Measurements from ENCODE around the gene KIF7. TPM values are rescaled to one million over a fixed set of nuclear protein-coding genes. Genes with fewer than 3 reads are reported as not detected.

Gene KIF7
- total RNA-seq, 1 experiment from 2014 or later, result 8.2 TPM

- ChIA-PET POLR2A (no interaction called here), CTCF (interaction anchor here (0.6 kb wide), 2 partner anchors 90 to 456 kb away, joined by 3 to 4 read pairs; partner anchors contain the start of gene IDH2)
- H3K9me3 Mint-ChIP-seq (ENCODE audit: unreplicated experiment), result no peaks in the 10 kb centered on the region
- Histone ChIP-seq H3K9me3 (no peaks in the 10 kb centered on the region), H3K27me3 (replicated peaks; ENCODE audit: control insufficient read depth, insufficient read depth, low read length) (no peaks in the 10 kb centered on the region), H3K36me3 (ENCODE audit: control insufficient read depth, insufficient read depth, low read length) (no peaks in the 10 kb centered on the region), H3K4me1 (no peaks in the 10 kb centered on the region), H3K4me3 (ENCODE audit: low read depth, low read length) (no peak overlapping the region)
- TF ChIP-seq, protein P1, sequence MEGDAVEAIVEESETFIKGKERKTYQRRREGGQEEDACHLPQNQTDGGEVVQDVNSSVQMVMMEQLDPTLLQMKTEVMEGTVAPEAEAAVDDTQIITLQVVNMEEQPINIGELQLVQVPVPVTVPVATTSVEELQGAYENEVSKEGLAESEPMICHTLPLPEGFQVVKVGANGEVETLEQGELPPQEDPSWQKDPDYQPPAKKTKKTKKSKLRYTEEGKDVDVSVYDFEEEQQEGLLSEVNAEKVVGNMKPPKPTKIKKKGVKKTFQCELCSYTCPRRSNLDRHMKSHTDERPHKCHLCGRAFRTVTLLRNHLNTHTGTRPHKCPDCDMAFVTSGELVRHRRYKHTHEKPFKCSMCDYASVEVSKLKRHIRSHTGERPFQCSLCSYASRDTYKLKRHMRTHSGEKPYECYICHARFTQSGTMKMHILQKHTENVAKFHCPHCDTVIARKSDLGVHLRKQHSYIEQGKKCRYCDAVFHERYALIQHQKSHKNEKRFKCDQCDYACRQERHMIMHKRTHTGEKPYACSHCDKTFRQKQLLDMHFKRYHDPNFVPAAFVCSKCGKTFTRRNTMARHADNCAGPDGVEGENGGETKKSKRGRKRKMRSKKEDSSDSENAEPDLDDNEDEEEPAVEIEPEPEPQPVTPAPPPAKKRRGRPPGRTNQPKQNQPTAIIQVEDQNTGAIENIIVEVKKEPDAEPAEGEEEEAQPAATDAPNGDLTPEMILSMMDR (IDR thresholded peaks at IDR 0.05; ENCODE audit: insufficient read depth in 1 of 2, low read depth in 1 of 2, low read length in 1 of 2, severe bottlenecking in 1 of 2, unreplicated experiment in 1 of 2), result no peak
- no peak for DNase-seq
- intact Hi-C loops (cut with micrococcal nuclease; ENCODE audit: unreplicated experiment), result no loop called here
- peaks cover 8% of the 10 kb centered on the region for H3K36me3 Mint-ChIP-seq (ENCODE audit: insufficient read depth, unreplicated experiment)
- no peaks in the 10 kb centered on the region for H3K4me1 Mint-ChIP-seq (ENCODE audit: low read depth, unreplicated experiment)
- BruUV-seq (replicated peaks), result no TSS peak
- H3K27ac Mint-ChIP-seq (ENCODE audit: unreplicated experiment), result no peak overlapping the region
- no peaks in the 10 kb centered on the region for H3K27me3 Mint-ChIP-seq (ENCODE audit: insufficient read depth, unreplicated experiment)
- H3K4me3 Mint-ChIP-seq (ENCODE audit: unreplicated experiment), result no peak overlapping the region
Observed at GRCh38 chr15:89646416-89647141, 8.7 kb downstream of the KIF7 start.

DNA sequence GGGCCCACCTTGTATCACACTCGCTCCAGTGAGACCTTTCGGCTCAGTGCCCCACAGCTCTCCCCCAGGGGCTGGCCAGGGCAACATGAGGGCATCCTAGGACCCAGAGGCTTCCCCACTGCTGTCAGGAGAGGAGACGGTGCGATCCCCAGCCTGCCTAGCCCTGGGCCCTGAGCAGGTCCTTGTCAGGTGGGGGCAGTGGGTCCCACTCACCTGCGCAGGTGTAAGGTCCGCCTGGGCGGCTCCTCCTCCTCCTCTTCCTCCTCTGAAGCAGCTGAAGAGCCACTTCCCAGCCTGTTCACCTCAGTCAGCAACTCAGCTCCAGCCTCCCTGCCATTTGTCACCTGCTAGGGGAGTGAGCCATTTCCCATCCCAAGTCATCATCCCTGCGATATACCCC, 9.6 kb downstream of the KIF7 start:
- H3K36me3 Mint-ChIP-seq (ENCODE audit: insufficient read depth, unreplicated experiment), result peaks cover 8% of the 10 kb centered on the region
- no peak overlapping the region for H3K4me3 ChIP-seq (ENCODE audit: low read depth, low read length)
- DNase-seq, result no peak
- CTCF ChIA-PET, result interaction anchor here (0.6 kb wide), 1 partner anchor 457 kb away, joined by 3 read pairs; the partner anchor contains the start of gene IDH2
- H3K27me3 ChIP-seq (replicated peaks; ENCODE audit: control insufficient read depth, insufficient read depth, low read length), result no peaks in the 10 kb centered on the region
- no peak overlapping the region for H3K27ac Mint-ChIP-seq (ENCODE audit: unreplicated experiment)
- intact Hi-C loops (cut with micrococcal nuclease; ENCODE audit: unreplicated experiment), result no loop called here
- H3K4me3 Mint-ChIP-seq (ENCODE audit: unreplicated experiment), result no peak overlapping the region
- H3K9me3 Mint-ChIP-seq (ENCODE audit: unreplicated experiment), result no peaks in the 10 kb centered on the region
- H3K27me3 Mint-ChIP-seq (ENCODE audit: insufficient read depth, unreplicated experiment), result no peaks in the 10 kb centered on the region
- no peaks in the 10 kb centered on the region for H3K4me1 ChIP-seq
- H3K9me3 ChIP-seq, result no peaks in the 10 kb centered on the region
- POLR2A ChIA-PET, result no interaction called here
- H3K36me3 ChIP-seq (ENCODE audit: control insufficient read depth, insufficient read depth, low read length), result no peaks in the 10 kb centered on the region
- no peaks in the 10 kb centered on the region for H3K4me1 Mint-ChIP-seq (ENCODE audit: low read depth, unreplicated experiment)
- no TSS peak for BruUV-seq (replicated peaks)
- TF ChIP-seq, protein P1 (IDR thresholded peaks at IDR 0.05; ENCODE audit: insufficient read depth in 1 of 2, low read depth in 1 of 2, low read length in 1 of 2, severe bottlenecking in 1 of 2, unreplicated experiment in 1 of 2), result no peak

DNA sequence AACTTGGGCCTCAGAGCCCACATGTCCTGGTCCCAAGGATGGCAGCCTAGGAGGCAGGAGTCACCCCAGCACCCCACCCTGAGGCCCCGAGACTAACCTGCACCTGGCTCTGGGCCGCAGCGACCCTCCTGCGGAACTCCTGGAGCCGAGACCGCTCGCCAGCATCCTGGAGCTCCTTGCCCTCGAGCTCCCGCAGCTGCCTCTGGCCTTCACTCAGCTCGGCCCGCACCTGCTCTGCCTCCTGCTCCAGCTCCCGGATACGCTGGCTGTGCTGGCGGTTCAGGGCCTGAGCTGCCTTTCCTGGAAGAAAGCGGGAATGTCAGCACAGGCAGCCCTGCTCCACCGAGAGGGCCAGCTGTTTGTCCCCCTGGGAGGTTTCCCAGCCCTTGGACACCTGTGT, 13.2 kb downstream of the KIF7 start:
- Histone ChIP-seq H3K9me3 (no peaks in the 10 kb centered on the region), H3K4me3 (ENCODE audit: low read depth, low read length) (no peak overlapping the region), H3K36me3 (ENCODE audit: control insufficient read depth, insufficient read depth, low read length) (no peaks in the 10 kb centered on the region), H3K4me1 (no peaks in the 10 kb centered on the region), H3K27me3 (replicated peaks; ENCODE audit: control insufficient read depth, insufficient read depth, low read length) (no peaks in the 10 kb centered on the region)
- no peak for DNase-seq
- no TSS peak for BruUV-seq (replicated peaks)
- H3K4me1 Mint-ChIP-seq (ENCODE audit: low read depth, unreplicated experiment), result no peaks in the 10 kb centered on the region
- TF ChIP-seq, protein P1 (IDR thresholded peaks at IDR 0.05; ENCODE audit: insufficient read depth in 1 of 2, low read depth in 1 of 2, low read length in 1 of 2, severe bottlenecking in 1 of 2, unreplicated experiment in 1 of 2), result no peak
- H3K4me3 Mint-ChIP-seq (ENCODE audit: unreplicated experiment), result no peak overlapping the region
- H3K36me3 Mint-ChIP-seq (ENCODE audit: insufficient read depth, unreplicated experiment), result peaks cover 5% of the 10 kb centered on the region
- intact Hi-C loops (cut with micrococcal nuclease; ENCODE audit: unreplicated experiment), result no loop called here
- ChIA-PET CTCF (interaction anchor here (0.6 kb wide), 1 partner anchor 173 kb away, joined by 5 read pairs; the partner anchor contains the start of gene ANPEP), POLR2A (no interaction called here)
- H3K27ac Mint-ChIP-seq (ENCODE audit: unreplicated experiment), result no peak overlapping the region
- H3K9me3 Mint-ChIP-seq (ENCODE audit: unreplicated experiment), result no peaks in the 10 kb centered on the region
- no peaks in the 10 kb centered on the region for H3K27me3 Mint-ChIP-seq (ENCODE audit: insufficient read depth, unreplicated experiment)

Data from Caco-2 (cell line).